Panc1 (cell line): ENCODE results near the gene VEZF1.

Source experiments
- CTCF ChIP-seq: fragments of 450-650 bp; IDR thresholded peaks from 2 replicates; pipeline ENCODE4 v1.5.1; 2017; ENCODE audit warnings: mild to moderate bottlenecking
- POLR2AphosphoS5 ChIP-seq: IDR thresholded peaks from 2 replicates; pipeline ENCODE4 v1.6.1; 2012; ENCODE audit warnings: mild to moderate bottlenecking, low read depth, low read length, moderate library complexity

GRCh38 chr17:57959929-57960328 is 28.1 kb downstream of the VEZF1 start:
- TF ChIP-seq POLR2AphosphoS5 (no peak), CTCF (no peak)
